GM21576 (cell line): ENCODE measurements around the gene BCL2L2.

Experiments
- ATAC-seq: cut with Tn5 transposase; IDR thresholded peaks from one replicate; pipeline ENCODE4 v1.9.1; 2021; ENCODE audit warnings: mild to moderate bottlenecking, moderate library complexity; ENCODE audit not compliant: unreplicated experiment

The BCL2L2 gene

DNA sequence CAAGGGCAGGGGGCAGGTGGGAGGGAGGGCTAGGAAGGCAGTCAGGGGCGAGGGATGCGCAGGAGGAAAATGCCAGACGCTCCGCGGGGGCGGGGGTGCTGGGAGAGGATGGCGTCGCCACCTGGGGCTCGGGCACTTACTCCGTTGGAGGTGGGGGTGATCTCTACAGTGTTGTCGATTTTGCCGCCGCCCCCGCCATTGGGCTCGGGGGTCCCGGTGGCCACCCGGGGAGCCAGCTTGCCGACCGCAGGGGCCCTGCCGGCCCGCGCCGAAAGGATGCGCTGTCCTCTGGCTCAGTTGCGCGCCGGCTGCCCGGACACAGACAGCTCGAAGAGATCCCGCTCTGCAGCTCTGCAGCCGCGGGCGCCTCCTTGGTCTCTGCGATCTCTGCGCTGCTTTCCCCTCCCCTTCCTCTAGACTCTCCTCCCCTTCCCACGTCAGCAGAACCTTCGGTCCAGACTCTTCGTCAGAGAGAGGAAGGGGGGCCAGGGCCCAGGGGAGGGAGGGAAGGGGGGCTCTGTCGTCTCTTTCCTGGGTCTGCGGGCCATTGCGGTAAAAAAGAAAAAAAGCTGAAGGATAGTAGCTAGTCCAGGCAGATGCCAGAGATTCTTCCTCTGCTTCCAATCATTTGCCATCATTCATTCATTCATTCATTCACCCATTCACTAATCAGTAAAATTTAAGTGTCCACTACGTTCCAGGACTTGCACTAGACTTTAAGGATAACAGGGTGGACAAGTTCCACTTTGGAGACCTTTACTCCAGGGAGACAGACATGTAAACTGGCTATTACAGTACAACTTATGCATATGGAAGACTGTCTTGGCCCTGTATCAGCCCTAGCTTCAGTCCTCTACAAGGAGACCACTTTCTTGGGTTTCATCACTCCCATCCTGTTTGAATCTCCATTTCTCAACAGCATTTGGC is 46.1 kb downstream of the BCL2L2 start, which contains the start of gene SLC22A17:
TSS of gene SLC22A17 (minus strand) at position 382 of the 927 bp plus-strand sequence.
- no peak for ATAC-seq

DNA sequence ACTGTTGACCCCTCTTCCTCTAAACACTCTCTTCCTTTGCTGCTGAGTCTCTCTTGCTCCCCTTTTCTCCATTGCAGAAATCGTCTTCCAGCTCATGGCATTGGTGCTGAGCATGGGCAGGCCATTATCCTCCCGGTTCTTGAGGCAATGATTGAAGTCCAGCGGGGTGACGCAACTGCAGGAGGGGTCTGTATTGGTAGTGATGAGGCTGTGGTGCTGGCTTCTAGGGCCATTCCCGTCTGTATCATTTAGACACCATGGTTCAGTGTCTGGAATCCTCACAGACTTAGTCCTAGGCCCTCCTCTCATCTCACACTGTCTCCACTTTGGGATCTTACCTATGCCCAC is 46.8 kb downstream of the BCL2L2 start:
- no peak for ATAC-seq

DNA sequence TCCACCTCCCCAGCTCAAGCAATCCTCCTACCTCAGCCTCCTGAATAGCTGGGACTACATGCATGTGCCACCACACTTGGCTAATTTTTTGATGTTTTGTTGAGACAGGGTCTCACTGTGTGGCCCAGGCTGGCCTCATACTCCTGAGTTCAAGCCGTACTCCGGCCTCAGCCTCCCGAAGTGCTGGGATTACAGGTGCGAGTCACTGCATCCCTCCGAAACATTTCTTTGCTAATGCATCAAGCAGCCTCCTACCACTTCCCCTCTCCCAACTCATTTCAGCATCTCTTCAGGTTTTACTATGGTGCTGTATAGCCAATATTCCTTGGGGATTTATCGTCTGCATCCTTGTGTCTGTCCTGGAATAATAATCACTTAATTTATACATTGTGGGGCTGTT is 48.4 kb downstream of the BCL2L2 start:
- ATAC-seq = no peak

DNA sequence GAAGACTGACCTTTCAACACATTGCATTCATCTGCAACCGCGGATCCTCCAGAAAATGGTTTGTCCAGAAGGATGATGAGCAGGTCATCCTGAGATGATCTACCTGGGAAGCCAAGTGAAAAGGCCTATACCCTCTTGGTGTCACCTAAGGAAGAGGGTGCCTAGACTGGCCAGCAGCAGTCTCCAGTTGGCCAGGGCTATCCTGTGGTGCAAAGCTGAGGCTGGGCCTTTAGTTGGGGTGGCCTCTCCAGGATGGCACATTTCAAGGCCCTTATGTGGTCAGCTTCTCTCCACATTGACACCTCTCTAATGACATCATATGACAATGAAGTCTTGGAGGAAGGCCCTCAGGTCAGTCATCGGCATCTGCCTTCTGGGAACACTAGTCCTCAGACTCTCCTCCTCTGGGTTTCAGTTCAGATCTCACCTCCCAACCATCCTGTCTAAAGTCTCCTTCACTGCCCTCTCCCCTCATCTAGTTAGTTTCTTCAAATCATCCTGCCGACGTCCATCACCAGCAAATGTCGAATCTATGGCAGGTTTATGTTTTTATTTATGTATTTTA is 49.3 kb downstream of the BCL2L2 start:
- ATAC-seq = no peak

DNA sequence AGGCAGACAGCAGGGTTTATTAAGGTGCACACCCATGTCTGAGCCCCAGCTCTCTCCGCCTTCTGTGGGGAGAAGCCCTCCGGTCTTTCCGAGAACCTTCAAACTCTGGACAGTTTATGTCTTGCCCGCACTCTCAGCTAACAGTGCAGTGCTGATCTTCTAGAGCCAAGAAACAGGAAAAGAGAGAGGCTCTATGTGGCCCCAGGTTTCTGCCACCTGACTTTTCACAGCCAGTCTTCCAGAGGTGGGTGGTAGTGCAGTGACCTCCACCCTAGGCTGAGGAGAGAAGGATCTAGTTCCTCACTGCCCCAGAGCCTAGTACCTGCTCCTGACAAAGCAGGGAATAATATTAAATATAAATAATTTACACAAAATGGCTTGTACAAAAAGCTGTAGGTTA is 50.0 kb downstream of the BCL2L2 start:
- ATAC-seq = no peak

DNA sequence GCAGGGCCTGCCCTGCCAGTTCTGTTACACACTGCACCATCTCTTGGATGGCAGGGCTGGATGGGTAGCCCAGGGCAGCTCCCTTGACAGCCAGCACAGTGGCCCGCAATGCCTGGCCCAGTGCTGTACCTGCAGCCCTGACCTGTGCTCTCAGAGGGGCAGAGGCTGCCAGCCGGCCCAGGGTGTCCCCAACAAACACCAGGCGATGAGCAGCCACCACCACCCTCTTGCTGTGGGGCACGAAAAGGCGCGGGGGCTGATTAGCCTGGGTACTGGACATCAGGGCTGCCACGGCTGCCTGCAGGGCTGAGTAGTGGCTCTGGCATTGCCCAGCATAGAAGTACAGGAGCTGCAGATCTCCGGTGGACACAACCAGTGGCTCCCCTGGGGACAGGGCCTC is 50.6 kb downstream of the BCL2L2 start:
- no peak for ATAC-seq

DNA sequence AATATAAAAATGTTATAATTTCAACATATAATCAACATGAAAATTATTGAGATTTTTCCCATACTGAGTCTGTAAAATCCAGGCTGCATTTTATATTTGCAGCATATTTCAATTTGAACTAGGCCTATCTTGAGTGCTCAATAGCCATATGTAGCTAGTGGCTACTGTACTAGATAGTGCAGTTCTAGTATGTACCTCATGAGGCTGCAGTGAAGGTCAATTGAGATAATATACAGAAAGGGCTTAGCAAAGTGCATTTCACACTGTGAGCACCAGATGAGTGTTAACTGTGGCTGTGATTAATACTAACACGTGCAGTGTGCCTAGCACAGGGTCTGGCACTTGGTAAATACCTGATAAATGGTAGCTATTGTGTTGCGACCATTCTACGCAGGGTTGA is 51.4 kb downstream of the BCL2L2 start:
- ATAC-seq = no peak

DNA sequence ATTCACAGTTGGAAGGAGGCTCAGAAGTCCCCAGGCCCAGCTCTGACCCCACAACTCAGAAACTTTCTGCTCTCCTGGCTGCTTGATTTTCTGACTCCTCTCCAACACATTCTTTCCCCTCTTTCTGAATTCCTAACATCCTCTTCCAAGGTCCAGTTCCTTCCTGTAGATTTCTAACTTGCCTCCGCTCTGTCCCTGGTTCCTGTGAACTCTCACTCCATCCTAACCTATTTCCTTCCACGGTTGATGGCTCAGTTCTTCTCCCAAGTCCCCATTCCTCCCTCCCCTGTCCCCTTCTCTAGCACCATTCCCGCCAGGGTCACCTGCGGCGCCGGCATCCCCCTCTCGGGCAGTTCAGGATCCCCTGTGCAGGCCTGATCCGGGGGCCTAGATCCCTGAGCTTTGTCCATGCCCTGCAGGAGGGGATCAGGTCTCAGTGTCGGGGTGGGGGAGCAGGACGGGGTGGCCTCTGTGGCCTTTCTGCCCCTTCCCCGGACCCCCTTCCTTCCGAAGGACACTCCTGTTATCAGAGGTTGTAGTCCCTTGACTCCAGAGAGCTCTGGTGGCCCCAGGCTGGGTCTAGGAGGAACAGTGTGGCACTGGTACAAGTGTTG is 52.0 kb downstream of the BCL2L2 start:
- no peak for ATAC-seq

DNA sequence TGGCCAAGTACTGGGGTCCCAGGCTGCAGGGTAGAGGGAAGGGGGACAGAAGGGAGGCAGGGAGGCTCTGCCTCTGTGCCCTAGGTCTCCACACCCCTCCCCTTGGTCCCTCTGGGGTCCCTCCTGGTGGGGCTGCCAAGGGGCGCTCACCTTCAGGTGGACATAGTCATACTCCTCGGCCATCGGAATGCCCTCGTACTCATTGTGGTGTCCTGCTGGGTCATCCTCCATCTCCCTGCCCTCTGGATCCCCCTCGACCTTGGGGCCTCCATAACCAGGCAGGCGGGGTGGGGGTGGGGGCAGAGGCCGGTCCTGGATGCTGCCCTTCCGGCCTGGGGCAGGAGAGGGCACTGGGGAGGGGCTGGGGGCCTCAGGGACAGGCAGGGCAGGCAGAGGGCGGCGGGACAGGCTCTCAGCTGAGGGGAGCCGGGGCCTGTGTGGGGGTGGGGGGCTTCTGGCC is 52.6 kb downstream of the BCL2L2 start:
- no peak for ATAC-seq

DNA sequence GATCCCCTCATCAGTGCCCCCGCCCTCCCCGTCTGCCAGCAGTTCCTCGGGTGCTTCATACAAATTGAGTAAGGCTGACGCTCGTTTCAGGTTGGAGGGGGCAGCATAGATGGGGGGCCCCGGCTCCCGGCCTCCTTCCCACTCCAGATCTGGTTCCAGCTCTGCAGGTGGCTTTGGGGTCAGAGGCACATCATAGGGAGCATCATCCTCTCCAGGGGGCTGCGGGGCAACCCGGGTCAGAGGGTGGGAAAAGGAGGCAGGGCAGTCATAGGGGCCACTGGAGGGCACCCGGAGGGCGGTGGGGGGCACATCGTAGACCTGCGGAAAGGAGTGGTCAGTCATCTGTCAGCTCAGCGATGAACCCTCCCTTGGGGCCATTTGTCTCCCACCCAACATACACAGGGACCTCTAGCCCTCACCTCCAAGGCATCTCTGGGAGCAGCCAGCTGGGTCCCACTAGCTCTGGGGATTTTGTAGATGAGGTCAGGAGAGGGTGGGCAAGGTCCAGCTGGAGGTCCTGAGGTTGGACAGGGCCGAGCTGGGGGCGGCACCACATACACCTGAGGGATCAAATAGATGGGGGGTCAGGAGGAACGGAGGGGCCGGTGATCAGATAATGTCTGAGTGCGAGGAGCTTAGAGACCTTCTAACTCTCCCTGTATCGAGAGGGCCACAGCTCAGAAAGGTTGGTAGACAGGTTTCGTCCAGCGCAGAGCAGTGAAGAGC is 53.3 kb downstream of the BCL2L2 start:
- ATAC-seq = no peak

DNA sequence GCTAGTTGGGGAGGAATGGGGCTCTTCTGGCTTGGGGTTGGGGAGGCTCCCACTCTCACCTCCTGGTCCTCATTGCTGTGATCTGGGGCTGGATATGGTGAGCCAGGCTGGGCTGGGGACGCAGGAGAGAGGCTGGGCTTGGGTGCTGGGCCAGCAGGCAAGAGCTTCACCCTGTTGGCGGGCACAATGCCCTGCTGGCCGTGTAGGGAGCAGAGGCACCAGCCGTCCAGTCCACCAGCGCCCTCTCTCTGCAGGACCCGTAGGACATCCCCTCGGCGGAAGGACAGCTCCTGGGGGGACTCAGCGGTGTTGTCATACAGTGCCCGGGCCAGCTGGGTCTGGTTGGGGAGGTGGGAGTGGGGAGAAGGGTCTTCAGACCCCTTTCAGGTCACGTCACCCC is 53.9 kb downstream of the BCL2L2 start:
- ATAC-seq = no peak

DNA sequence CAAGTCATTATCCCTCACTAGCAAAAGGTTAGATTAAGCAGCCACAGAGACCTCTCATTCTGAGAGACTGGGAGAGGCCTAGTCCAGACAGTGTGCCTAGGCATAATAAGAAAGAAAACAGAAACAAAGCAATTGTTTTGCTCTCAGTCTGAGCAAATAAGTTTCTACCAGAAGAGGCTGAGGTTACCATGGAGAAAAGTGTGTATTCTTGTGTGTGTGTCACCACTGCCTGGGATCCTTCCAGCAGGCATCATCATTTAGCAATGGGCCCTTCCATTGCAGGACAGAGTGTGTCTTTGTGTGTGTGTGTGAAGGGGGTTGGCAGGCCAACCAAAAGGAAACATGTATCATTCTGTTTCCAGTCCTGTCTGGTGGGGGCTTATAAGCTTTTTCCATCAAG is 54.7 kb downstream of the BCL2L2 start:
- no peak for ATAC-seq
